ENCODE measurements around the gene ZNF787.

The ZNF787 gene

DNA sequence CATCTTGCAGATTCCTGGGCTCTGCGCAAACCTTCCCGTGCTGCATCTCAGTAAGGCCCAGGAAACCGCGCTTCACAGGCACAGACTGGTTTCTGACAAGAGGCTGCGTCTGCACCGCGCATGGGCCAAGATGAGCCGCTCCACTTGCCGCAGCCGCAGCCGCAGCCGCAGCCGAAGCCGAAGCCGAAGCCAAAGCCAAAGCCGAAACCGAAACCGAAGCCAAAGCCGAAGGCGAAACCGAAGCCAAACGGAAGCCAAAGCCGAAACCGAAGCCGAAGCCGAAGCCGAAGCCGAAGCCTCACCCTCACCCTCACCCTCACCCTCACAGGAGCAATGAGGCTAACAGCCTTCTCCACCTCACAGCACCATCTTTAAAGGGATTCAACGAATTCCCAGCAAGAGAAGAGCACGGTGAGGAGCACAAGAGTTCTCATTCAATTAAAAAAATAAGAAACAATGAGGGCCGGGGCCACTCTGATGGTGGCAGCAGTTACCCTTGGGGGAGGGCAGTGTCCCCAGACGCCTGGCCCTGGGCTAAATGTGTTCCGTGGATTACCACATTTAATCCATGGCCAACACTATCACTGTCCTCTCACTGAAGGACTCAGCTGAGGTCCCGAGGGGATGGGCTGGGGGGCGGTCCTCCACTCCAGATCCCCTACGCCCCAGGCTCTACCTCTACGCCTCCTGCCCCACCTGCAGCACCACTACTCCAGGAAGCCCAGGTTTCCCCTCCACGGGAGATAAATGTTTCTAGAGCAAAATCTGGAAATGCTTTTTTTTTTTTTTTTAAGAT lies 29.1 kb downstream of the ZNF787 start:
- H4K20me1 ChIP-seq (ENCODE audit: low read depth, low read length) = no peaks in the 10 kb centered on the region
- H3K4me3 ChIP-seq (ENCODE audit: insufficient read depth, low read length, poor library complexity, severe bottlenecking) = no peak overlapping the region
- no peak for TF ChIP-seq EZH2phosphoT487 (conservative IDR thresholded peaks at IDR 0.05; ENCODE audit: low read length)
- TF ChIP-seq, protein P1, sequence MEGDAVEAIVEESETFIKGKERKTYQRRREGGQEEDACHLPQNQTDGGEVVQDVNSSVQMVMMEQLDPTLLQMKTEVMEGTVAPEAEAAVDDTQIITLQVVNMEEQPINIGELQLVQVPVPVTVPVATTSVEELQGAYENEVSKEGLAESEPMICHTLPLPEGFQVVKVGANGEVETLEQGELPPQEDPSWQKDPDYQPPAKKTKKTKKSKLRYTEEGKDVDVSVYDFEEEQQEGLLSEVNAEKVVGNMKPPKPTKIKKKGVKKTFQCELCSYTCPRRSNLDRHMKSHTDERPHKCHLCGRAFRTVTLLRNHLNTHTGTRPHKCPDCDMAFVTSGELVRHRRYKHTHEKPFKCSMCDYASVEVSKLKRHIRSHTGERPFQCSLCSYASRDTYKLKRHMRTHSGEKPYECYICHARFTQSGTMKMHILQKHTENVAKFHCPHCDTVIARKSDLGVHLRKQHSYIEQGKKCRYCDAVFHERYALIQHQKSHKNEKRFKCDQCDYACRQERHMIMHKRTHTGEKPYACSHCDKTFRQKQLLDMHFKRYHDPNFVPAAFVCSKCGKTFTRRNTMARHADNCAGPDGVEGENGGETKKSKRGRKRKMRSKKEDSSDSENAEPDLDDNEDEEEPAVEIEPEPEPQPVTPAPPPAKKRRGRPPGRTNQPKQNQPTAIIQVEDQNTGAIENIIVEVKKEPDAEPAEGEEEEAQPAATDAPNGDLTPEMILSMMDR (IDR thresholded peaks at IDR 0.05; ENCODE audit: insufficient read depth, low read length, poor library complexity, severe bottlenecking) = no peak
- no peak overlapping the region for H2AFZ ChIP-seq (ENCODE audit: low read depth, low read length, severe bottlenecking)
- H3K9me2 ChIP-seq (replicated peaks; ENCODE audit: insufficient read depth, low read length) = no peaks in the 10 kb centered on the region
- peaks cover 11% of the 10 kb centered on the region for H3K79me2 ChIP-seq (ENCODE audit: insufficient read depth, low read length)
- no peaks in the 10 kb centered on the region for H3F3A ChIP-seq (ENCODE audit: insufficient read depth)
- H3K36me3 ChIP-seq (ENCODE audit: low read length) = no peaks in the 10 kb centered on the region
- no peak overlapping the region for H3K27ac ChIP-seq (ENCODE audit: low read depth, low read length)
- H3K4me2 ChIP-seq (ENCODE audit: low read depth, low read length, poor library complexity, severe bottlenecking) = no peak overlapping the region
- H3K9me3 ChIP-seq (ENCODE audit: insufficient read depth, low read length) = no peaks in the 10 kb centered on the region
- H3K9ac ChIP-seq (ENCODE audit: low read length) = no peak overlapping the region
- no peaks in the 10 kb centered on the region for H3K27me3 ChIP-seq (ENCODE audit: low read length)

DNA sequence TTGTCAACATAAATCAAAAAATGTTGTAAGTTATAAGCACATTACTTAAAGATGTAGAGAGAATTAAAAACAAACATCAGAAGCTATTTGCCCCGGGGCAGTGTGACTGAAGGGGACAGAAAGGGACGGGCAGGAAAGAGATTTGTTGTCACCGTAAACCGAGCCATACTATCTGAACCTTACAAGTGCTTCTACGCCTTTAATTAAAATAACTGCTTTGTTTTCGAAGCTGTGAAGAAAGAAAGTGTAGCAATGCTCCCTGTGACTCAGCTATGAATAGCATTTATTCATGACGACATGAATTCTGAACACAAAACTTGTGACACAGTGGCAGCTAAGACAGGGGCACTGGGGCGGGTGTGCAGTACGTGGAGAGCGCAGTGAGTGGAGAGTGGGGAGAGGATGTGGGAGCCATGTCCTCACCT lies 30.0 kb downstream of the ZNF787 start:
- Histone ChIP-seq H3K4me3 (ENCODE audit: insufficient read depth, low read length, poor library complexity, severe bottlenecking) (no peak overlapping the region), H3F3A (ENCODE audit: insufficient read depth) (no peaks in the 10 kb centered on the region), H3K27me3 (ENCODE audit: low read length) (no peaks in the 10 kb centered on the region), H3K9me2 (replicated peaks; ENCODE audit: insufficient read depth, low read length) (no peaks in the 10 kb centered on the region), H3K27ac (ENCODE audit: low read depth, low read length) (no peak overlapping the region), H3K9ac (ENCODE audit: low read length) (no peak overlapping the region), H3K9me3 (ENCODE audit: insufficient read depth, low read length) (no peaks in the 10 kb centered on the region), H2AFZ (ENCODE audit: low read depth, low read length, severe bottlenecking) (no peak overlapping the region), H3K36me3 (ENCODE audit: low read length) (no peaks in the 10 kb centered on the region), H4K20me1 (ENCODE audit: low read depth, low read length) (no peaks in the 10 kb centered on the region), H3K79me2 (ENCODE audit: insufficient read depth, low read length) (peaks cover 11% of the 10 kb centered on the region), H3K4me2 (ENCODE audit: low read depth, low read length, poor library complexity, severe bottlenecking) (no peak overlapping the region)
- TF ChIP-seq, protein P1 (IDR thresholded peaks at IDR 0.05; ENCODE audit: insufficient read depth, low read length, poor library complexity, severe bottlenecking) = no peak
- no peak for TF ChIP-seq EZH2phosphoT487 (conservative IDR thresholded peaks at IDR 0.05; ENCODE audit: low read length)

- Histone ChIP-seq H3K27ac (ENCODE audit: low read depth, low read length) (no peak overlapping the region), H3K9me3 (ENCODE audit: insufficient read depth, low read length) (no peaks in the 10 kb centered on the region), H3K79me2 (ENCODE audit: insufficient read depth, low read length) (peaks cover 11% of the 10 kb centered on the region), H3K9me2 (replicated peaks; ENCODE audit: insufficient read depth, low read length) (no peaks in the 10 kb centered on the region), H3K27me3 (ENCODE audit: low read length) (no peaks in the 10 kb centered on the region), H3F3A (ENCODE audit: insufficient read depth) (no peaks in the 10 kb centered on the region), H3K4me3 (ENCODE audit: insufficient read depth, low read length, poor library complexity, severe bottlenecking) (no peak overlapping the region), H4K20me1 (ENCODE audit: low read depth, low read length) (no peaks in the 10 kb centered on the region), H3K36me3 (ENCODE audit: low read length) (no peaks in the 10 kb centered on the region), H3K4me2 (ENCODE audit: low read depth, low read length, poor library complexity, severe bottlenecking) (no peak overlapping the region), H3K9ac (ENCODE audit: low read length) (no peak overlapping the region), H2AFZ (ENCODE audit: low read depth, low read length, severe bottlenecking) (no peak overlapping the region)
- TF ChIP-seq, protein P1 (IDR thresholded peaks at IDR 0.05; ENCODE audit: insufficient read depth, low read length, poor library complexity, severe bottlenecking) = no peak
- no peak for TF ChIP-seq EZH2phosphoT487 (conservative IDR thresholded peaks at IDR 0.05; ENCODE audit: low read length)
Observed at GRCh38 chr19:56089344-56089743, 31.8 kb downstream of the ZNF787 start.
